GM19023 (cell line): ENCODE measurements around the gene LIPK.
"Not testable (repeated sequence)": the region's sequence is repeated elsewhere in the genome, so short reads cannot be mapped to it uniquely, and the experiment has no call there.

Source experiments
- ATAC-seq: cut with Tn5 transposase; IDR thresholded peaks from one replicate; pipeline ENCODE4 v1.9.1; 2021; ENCODE audit warnings: mild to moderate bottlenecking, moderate library complexity; ENCODE audit not compliant: unreplicated experiment

Gene LIPK, protein sequence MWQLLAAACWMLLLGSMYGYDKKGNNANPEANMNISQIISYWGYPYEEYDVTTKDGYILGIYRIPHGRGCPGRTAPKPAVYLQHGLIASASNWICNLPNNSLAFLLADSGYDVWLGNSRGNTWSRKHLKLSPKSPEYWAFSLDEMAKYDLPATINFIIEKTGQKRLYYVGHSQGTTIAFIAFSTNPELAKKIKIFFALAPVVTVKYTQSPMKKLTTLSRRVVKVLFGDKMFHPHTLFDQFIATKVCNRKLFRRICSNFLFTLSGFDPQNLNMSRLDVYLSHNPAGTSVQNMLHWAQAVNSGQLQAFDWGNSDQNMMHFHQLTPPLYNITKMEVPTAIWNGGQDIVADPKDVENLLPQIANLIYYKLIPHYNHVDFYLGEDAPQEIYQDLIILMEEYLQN

DNA sequence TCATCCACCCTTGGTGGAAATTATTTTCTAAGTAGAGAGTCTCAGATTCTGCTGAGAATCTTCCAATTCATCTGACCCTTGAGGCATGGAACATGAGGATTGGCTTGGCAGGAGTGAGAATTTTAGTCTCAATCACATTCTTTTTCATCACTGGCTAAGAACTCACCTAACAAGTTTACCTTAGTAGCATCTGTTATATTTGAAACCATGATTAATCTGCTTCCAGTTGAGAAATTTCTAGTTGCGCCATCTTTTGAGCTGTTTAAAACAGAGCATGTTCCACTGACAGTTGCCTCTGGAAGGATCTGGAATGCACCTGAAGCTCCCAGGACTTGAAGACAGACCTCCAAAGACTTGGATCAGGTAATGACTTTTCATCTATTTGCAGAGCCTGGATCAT, at the start of gene LIPK:
TSS of gene LIPK (plus strand) at position 292 of the 400 bp plus-strand sequence. CDS start 18,295 bp downstream, outside the sequence.
- ATAC-seq, result no peak

DNA sequence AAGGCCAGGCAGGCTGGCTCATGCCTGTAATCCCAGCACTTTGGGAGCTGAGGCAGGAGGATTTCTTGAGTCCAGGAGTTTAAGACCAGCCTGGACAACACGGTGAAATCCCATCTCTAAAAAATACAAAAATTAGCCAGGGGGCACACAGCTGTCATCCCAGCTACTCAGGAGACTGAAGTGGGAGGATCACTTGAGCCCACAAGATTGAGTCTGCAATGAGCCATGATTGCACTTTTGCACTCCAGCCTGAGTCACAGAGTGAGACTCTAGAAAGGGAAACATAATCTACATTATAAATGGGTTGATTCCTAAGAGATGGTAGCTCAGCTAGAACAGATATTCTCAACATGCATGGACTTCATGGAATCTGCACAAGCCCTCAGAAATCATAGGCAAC, 48.1 kb upstream of the LIPK start:
- ATAC-seq, result no peak

DNA sequence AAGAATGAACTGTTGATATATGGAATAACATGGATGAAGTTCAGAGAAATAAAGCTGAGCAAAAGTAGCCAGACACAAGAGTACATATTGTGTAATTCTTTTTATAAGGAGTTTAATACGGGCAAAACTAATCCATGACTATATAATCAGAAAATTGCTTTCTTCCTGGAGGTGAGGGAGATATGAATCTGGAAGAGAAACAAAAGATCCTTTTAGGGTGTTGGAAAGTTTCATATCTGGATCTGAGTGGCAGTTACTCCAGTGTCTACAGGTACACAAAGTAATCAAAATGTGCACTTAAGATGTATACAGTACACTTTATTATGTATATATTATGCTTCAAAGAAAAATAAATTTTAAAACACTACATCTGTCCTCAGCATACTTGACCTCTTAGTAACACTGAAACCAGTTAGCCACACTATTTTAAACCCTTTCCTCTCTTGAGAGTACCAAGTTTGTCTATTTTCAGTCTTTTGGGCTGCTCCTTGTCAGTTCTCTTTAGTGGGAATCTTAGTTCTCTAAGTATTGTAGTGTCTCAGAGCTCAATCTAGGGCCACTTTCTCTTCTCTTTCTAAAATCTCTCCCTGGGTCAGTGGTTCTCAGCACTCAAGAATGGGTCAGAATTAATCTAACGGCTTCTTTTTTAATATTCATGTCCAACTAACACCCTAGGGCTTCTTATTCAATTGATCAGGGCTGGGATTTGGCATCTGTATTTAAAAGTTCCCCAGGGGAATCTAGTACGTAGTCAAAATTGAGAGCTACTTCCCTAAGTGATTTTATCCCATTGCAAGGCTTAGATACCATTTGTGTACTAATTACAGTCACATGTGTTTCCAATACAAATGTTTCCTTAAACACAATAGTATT, 46.1 kb upstream of the LIPK start:
- ATAC-seq, result no peak

DNA sequence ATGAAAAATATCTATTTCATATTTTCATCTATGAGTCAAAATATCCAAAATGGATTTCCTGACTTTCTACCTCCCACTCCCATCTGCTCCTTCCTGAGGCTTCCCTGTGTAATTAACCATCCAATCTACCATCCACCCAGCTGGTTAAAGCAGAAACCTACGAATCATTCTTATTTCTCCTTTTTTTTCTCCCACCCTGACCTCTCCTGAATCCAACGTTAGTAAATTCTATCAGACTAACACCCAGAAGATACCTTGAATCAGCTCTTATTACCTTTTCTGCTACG, 45.5 kb upstream of the LIPK start:
- no peak for ATAC-seq

DNA sequence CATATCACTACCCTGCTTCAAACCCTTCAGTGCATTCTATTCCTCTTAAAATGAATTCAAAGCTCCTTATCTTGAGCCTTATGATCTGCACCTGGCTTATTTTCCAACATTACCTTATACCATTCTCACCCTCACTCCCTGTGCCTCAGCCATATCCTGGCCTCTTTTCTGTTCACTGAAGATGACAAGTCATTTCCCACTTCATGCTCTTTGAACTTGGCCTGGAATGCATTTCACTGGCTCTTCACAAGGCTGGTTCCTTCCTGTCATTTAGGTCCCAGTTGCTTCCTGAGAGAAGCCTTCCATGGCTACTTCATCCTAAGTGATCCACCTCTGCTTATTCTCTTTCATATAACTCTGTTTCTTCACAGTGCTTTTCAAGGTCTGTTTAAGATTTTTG, 45.0 kb upstream of the LIPK start:
- no peak for ATAC-seq

DNA sequence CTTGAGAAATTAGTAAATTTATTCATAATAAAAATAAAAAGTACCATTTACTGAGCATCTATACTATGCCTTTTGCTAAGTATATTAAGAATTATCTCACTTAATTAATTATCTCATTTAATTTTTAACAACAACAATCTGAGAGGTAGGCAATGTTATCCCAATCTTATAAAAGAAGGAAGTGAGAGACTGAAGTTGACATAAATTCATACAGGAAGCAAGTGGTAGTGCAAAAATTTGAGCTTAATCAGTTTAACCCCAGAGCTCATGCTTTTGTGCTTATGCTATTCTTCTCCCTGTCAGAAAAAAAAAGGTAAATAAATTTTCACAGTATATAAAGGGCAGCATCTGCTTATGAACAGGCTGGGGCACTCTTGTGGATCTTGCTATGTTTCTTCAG, 44.5 kb upstream of the LIPK start:
- ATAC-seq, result no peak

DNA sequence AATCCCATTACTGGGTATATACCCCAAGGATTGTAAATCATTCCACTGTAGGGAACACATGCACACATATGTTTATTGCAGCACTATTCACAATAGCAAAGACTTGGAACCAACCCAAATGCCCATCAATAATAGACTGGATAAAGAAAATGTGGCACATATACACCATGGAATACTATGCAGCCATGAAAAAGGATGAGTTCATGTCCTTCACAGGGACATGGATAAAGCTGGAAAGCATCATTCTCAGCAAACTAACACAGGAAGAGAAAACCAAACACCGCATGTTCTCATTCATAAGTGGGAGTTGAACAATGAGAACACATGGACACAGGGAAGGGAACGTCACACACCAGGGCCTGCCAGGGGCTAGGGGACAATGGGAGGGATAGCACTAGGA, 42.9 kb upstream of the LIPK start:
- not testable (repeated sequence) for ATAC-seq

DNA sequence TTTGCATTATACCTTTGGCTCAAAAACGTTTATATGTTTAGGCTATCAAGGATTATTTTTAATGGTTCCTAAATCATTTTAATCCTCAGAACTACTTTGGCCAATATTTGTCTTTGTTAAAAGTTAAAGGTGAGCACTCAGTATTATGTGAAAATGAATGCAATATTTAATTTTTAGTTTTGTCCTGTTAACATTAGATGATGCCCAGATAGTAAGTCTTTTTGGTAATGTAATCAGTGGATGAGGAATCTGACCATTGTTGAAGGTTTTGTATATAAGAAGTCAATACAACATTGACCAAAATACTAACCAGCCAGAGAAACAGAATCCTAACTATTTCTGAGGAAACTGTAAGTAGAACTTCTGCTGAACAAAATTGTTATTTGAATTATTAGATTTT, 41.9 kb upstream of the LIPK start, which contains the start of gene LIPF:
TSS of gene LIPF (plus strand) at position 301 of the 400 bp plus-strand sequence. CDS start 2,856 bp downstream, outside the sequence.
- ATAC-seq, result no peak

DNA sequence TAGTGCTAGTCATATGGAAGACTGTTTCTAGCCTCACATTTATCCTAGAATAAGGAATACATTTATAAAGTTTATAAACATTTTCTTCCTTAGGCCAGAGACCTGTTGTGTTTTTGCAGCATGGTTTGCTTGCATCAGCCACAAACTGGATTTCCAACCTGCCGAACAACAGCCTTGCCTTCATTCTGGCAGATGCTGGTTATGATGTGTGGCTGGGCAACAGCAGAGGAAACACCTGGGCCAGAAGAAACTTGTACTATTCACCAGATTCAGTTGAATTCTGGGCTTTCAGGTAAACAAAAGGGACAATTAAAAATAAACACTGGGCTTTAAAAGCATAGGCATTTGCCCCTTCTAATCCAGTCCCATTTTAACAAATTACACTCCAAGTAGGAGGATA, 37.6 kb upstream of the LIPK start:
- no peak for ATAC-seq

DNA sequence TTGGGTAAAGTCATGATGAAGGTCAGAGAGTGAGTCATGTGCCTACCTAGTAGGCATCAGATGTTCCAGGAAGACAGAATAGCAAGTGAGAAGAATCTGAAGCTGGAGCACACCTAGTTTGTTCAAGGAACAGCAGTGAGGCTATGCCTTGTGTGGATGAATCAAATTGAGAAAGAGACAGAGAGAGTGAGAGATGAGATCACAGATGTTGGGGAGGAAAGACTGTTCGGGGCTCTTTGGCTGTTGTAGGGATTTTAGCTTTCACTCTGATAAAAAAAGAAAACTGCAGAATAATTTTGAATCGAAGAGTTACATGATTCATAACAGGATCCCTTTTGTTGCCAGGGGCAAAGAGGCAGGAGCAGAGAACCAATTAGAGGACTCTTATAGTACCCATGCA, 35.6 kb upstream of the LIPK start:
- ATAC-seq, result no peak

DNA sequence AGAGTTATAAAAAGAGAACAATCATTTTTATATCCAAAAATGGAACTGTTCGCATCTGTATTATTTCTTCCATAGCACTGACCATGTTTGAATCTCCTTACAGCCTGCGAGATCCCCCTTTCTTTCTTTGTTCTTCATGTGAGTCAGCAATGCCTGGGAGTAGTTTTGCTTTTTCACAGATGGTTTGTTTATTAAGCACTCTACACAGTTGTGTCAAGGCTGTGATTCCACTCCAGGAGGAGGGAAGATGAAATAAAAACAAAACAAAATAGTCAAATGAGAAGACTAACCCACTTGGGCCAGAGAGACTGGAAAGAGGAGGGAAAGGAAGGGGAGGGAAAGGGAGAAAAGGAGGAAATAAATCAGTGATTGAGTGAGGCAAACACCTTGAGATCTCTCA, 34.0 kb upstream of the LIPK start:
- no peak for ATAC-seq

DNA sequence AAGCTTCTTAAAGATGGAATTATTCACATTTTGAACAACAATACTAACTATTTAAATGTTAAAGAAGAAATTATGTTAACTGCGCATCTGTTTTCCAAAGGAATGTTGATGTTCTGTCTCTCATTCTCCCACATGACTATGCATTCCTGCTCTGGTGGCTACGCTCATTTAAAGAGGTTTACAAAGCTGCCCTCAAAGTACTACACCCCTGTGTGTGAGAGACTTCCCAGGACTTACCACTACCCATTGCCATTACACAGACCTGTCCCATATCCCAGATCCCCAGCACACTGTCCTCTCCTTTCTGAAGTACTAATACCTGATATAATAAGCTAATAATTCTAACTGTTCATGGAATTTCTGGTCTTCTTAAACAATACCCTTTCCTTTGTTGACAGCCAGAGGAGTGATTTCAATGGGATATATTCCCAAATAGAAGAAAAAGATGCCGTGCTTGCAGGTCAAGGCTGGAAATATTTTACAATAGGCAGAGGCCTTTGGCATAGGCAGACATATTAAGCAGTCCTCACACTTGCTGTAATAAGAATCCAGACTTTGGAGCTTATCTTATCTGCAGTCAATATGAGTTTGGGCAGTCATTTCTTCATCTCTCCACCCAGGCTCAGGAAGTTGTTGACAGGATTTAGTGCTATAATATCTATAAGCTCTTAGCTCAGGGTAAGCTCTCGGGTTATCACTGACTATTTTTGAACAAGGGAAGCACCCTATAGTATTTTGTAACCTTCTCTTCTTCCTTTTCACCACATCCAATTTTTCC, 29.6 kb upstream of the LIPK start:
- no peak for ATAC-seq

DNA sequence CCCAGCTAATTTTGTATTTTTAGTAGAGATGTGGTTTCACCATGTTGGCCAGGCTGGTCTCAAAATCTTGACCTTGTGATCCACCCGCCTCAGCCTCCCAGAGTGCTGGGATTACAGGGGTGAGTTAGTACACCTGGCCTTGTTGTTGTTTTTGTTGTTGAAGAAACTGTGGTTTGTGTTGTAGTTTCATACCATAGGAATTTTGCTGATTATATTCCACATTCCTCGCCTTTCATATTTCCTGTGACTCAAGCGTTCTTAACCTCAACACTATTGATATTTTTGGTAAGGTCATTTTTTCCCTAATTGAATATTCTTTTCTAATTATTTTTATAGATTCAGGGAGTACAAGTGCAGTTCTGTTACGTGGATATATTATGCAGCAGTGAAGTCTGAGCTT, 25.1 kb upstream of the LIPK start:
- no peak for ATAC-seq

DNA sequence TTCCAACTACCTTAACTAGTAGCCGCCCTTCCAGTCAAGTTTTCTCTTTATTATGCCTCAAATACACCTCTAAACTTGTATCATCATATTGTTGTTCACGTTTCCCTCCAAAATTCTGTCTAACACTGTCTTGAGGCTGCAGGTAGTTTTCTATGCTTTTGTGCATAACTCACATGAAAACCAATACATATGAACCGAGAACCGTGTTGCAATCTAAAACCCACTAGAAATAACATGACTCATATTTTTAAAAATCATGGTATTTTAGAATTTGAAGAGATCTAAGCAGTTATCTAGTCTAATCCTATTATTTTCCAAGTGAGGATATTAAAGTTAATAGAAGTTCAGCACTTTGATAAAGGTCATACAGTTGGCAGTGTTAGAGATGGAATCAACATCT, 23.6 kb upstream of the LIPK start:
- no peak for ATAC-seq

DNA sequence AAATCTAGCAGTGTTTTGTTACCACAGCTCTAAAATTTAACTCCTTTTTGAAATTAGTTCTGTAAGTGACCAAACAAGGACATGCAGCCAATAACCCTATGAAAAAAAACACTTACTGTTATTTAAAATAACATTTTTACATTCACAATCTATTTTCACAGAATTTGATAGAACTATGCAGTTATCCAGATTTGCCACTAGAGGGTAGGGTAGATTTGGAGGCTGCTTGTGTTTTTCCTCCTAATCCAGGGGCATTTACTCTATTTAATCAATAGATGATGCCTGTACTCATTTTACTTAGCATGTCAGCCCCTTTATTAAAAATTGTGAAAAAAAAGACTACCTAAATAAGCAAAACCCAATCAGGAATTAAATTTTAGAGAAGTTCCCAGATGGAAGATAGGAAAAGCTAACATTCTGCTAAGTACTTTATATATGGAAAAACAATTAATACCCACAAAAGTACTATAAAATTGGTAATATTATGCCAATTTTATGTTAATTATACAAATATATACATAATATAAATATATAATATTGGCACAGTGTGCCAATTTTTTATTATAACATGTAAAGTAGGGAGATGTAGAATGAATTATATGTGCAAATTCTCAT, 18.1 kb upstream of the LIPK start:
- ATAC-seq, result no peak

DNA sequence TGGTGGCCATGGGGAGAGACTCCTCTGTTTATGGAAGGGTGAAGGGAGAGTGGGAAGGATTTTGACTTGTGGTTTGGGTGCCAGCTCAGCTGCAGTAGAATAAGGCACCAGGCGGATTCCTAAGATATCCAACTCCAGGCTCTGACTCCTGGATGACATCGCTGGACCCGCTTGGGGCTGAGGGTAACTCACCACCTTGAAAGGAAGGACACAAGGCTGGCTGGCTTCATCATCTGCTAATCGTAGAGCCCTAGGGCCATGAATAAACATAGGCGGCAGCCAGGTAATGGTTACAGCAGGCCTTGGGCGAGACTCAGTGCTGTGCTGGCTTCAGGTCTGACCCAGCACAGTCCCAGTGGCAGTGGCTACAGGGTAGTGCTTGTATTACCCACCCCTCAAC, 16.7 kb upstream of the LIPK start:
- ATAC-seq, result no peak

DNA sequence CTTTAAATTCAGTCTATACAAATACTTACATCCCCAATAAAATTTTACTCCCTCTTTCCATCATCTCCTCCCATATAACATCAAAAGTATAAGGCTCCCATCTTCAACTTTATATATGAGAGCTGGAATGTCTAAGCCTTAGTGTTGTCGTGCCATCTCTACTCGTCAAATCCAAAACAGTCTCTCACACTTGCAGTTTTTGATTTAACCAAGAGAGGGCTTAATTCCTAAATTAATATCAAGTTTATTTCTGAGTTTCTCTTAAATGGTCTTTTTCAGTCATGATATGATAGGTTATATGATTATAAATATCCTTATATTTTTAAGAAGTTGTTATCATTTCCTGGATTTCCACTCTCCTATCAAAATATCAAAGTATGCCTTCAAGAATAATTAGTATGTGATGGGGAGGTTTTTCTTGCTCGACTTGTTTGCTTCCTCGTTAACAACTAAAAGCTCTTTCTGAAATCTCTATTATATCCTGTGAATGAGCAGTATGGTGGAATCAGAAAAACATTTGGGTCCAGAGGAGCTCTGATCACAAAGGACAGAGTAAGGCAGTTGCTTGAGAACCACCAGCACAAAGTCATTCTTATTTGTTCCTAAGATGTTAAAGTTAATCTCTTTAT, 12.5 kb upstream of the LIPK start:
- no peak for ATAC-seq

DNA sequence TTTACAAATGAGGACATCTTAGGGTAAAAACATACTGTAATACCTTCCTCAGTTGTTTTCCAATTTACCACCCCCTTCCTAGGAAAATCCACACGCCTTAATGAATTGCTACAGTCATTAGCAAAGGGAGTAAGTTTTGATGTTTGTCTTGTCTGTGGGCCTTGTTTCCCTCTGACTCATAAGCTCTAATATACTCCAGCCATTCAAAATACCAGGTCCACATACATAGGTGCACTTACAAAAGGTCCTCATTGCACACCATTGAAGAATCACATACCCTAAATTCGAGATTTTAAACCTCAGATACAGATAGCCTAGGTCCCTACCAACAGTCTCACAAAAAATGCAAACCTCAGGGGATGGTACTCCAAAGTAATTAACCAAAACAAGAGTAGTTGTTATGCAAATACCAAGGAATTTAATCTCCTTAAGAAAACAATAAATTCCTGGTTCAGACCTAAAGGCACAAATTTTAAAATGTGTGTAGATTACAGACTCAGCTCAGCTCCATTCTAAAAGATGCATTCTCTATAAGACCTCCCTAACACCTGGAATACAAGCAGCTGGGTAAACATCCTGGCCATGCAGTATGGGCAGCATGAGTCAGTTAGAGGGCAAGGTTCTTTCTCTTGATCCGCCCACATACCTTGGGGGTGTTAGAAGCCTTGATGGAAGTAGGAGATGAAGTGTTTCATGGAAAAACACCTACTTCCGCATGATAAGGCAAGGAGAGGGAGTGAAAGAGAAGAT, 3.0 kb upstream of the LIPK start:
- ATAC-seq, result no peak

DNA sequence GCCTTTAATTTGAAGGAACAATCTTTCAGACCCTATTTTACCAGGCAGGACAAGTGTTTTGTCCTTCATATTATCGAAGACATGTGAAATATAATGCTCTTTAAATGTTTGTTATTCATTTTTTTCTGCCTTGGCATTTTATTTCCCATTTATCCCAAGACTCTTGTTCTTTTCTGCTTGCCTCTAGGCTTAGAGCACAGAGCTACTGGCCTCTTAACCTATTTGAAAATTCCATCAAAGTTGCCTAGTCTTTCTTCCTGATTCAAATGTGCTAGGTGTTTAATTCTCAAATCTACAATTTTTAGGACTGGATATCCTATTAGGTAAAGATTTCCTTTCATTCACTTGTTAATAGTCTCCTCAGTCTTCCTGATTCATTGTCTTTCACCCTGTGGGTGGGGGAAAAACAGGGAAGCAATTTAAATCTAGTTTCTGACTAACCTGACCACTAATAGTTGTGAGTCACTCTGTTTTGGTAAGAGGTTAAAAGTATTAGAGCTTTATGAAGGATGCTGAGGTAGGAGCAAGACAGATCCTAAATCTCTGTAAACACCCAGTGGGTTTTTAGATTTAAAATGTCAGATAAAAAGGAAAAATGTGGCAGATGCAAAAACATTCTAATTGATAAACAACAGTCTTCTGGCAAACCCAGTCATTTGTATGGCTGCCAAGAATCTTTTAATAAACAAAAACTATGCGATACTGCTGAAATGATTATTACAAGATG, 1.5 kb downstream of the LIPK start:
- ATAC-seq, result no peak
